Brain microvascular endothelial cell (primary cell): ENCODE results near the gene ANGPTL4.

Experiments
- DNase-seq: peaks from one replicate; pipeline ENCODE4 v3.0.0-alpha.2; 2020
- H3K27ac ChIP-seq: fragments of 250-450 bp; sonication (Bioruptor Pico); 2 replicates; pipeline ENCODE4 v1.5.1; 2020; ENCODE audit warnings: mild to moderate bottlenecking, moderate library complexity
- H3K27me3 ChIP-seq: fragments of 250-450 bp; sonication (Bioruptor Pico); replicated peaks from 2 replicates; pipeline ENCODE4 v1.5.1; 2020; ENCODE audit warnings: mild to moderate bottlenecking
- H3K36me3 ChIP-seq: fragments of 250-450 bp; sonication (Bioruptor Pico); replicated peaks from 2 replicates; pipeline ENCODE4 v1.5.1; 2020; ENCODE audit warnings: mild to moderate bottlenecking
- H3K4me3 ChIP-seq: 2 replicates; pipeline ENCODE4 v1.5.1; 2011; ENCODE audit warnings: low read depth, mild to moderate bottlenecking, control low read depth, low read length, moderate library complexity
- in situ Hi-C: cut with HindIII; loops from 2 replicates; pipeline ENCODE4 v1.10.0; 2017; ENCODE audit warnings: low sequenced_read_pairs, low pct_ligation_motif_present
- TF ChIP-seq, protein P1 (sequence below): IDR thresholded peaks from 2 replicates; pipeline ENCODE4 v1.5.1; 2011; ENCODE audit warnings: low read depth, mild to moderate bottlenecking, moderate library complexity, low read length, control low read depth, inconsistent platforms; ENCODE audit errors: missing control alignments

Gene ANGPTL4

DNA sequence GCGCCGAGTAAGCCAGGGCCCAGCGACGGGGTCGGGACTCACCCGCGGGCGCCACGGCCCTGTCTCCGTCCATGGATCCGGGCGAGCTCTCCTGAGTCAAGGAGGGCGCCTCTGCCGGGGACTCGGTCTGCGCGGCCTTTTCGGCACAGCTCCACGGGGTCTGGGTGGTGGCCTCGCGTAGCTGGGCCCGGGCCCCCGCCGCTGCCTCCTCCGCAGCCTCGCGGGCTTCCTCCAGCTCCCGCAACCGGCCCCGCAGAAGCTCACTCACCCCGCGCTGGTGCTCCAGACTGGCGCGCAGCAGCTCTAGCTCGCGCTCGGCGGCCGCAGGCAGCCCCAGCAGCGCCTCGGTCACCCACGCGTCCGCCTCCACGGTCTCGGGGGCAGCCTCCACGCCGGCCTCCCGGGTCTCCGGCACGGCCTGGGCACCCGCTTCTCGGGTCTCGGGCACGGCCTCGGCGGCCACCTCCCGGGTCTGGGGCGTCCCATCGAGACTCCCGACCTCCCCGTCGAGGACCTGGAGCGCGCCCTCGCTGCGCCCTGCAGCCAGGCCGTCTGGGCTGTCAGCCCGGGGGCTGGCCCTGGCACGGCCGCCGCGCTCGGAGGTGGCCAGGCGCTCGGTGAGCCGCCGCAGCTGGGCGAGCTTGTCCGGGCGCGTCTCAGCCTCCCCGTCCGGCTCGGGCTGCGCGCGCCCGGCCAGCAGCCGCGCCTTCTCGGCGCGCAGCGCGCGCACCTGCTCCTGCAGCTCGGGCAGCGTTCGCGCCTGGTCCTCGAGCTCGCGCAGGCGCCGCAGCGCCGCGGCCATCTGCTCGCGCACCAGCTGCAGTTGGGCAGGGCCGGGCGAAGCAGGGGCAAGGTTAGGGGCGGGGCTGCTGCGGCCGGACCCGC is 29.3 kb upstream of the ANGPTL4 start:
- DNase-seq = no peak
- TF ChIP-seq, protein P1, sequence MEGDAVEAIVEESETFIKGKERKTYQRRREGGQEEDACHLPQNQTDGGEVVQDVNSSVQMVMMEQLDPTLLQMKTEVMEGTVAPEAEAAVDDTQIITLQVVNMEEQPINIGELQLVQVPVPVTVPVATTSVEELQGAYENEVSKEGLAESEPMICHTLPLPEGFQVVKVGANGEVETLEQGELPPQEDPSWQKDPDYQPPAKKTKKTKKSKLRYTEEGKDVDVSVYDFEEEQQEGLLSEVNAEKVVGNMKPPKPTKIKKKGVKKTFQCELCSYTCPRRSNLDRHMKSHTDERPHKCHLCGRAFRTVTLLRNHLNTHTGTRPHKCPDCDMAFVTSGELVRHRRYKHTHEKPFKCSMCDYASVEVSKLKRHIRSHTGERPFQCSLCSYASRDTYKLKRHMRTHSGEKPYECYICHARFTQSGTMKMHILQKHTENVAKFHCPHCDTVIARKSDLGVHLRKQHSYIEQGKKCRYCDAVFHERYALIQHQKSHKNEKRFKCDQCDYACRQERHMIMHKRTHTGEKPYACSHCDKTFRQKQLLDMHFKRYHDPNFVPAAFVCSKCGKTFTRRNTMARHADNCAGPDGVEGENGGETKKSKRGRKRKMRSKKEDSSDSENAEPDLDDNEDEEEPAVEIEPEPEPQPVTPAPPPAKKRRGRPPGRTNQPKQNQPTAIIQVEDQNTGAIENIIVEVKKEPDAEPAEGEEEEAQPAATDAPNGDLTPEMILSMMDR = no peak
- H3K27ac ChIP-seq = no peak overlapping the region
- in situ Hi-C loops = no loop called here
- H3K27me3 ChIP-seq = peaks cover 8% of the 10 kb centered on the region
- H3K36me3 ChIP-seq = no peaks in the 10 kb centered on the region
- peak overlapping the region; percentile 33 for H3K4me3 ChIP-seq

DNA sequence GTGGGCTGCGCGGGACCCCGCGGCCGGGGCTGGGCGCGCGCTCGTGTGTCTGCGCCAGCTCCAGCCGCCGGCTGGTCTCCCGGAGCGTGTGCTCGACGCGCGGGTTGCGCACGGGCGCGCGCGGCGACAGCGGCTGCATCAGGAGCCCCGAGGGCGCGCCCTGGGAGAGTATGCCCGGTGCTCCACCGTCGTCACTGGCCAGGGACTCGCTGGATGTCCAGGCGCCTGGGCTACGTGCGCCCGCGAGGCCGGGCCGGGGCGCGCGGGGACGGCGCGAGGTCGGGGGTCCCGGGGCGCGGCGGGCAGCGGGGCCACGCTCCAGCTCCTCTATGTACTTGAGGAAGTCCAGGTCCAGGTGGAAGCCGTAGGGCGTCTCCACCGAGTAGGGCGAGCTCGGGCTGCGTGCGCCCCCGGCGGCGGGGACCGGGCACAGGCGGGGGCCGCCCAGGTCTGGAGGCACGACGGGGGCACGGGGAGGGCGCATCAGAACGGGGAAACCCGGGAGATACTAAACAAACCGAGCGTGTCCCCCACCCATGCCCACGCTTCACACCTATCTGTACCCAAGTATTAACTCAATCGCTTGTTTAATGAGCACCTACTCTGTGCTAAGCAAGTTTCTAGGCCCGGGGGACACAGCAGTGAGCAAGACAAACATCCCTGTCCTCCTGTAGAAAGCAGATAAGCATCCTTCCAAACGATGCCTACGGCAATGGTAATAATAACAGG is 28.4 kb upstream of the ANGPTL4 start:
- no peak overlapping the region for H3K27ac ChIP-seq
- TF ChIP-seq, protein P1 = no peak
- H3K27me3 ChIP-seq = peaks cover 8% of the 10 kb centered on the region
- no peak overlapping the region for H3K4me3 ChIP-seq
- in situ Hi-C loops = no loop called here
- DNase-seq = no peak
- no peaks in the 10 kb centered on the region for H3K36me3 ChIP-seq

DNA sequence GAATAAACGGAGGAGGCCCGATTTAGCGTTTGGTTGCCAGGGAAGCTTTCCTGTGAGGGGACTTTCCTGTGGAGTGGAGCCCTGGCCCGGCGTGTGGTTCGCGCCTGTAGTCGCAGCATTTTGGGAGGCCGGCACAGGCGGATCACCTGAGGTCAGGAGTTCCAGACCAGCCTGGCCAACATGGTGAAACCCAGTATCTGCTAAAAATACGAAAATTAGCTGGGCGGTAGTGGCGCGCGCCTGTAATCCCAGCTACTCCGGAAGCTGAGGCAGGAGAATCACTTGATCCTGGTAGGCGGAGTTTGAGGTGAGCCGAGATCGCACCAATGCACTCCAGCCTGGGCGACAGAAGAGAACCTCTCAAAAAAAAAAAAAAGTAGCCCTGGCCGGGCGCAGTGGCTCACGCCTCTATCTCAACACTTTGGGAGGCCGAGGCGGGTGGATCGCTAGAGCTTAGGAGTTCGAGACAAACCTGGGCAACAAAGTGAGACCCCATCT is 27.8 kb upstream of the ANGPTL4 start:
- Histone ChIP-seq H3K4me3 (no peak overlapping the region), H3K27ac (no peak overlapping the region), H3K36me3 (no peaks in the 10 kb centered on the region), H3K27me3 (peaks cover 8% of the 10 kb centered on the region)
- TF ChIP-seq, protein P1 = no peak
- in situ Hi-C loops = no loop called here
- DNase-seq = no peak

DNA sequence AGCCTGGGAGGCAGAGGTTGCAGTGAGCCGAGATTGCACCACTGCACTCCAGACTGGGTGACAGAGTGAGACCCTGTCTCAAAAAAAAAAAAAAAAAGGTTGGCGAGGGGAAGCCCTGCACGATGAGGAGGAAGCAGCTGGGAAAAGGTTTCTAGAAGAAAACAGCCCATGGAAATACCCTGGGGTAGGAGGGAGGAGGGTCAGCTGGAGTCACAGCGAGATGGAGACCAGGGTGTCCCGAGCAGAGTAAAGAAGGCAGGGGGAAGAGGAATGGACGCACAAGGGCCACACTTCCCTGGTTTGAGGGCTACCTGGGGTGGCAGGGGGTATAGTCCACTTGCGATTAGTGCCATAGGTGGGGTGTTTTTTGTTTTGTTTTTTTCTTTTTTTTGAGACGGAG is 27.3 kb upstream of the ANGPTL4 start:
- Histone ChIP-seq H3K27ac (no peak overlapping the region), H3K4me3 (no peak overlapping the region), H3K36me3 (no peaks in the 10 kb centered on the region), H3K27me3 (peaks cover 8% of the 10 kb centered on the region)
- no peak for DNase-seq
- in situ Hi-C loops = no loop called here
- TF ChIP-seq, protein P1 = no peak

DNA sequence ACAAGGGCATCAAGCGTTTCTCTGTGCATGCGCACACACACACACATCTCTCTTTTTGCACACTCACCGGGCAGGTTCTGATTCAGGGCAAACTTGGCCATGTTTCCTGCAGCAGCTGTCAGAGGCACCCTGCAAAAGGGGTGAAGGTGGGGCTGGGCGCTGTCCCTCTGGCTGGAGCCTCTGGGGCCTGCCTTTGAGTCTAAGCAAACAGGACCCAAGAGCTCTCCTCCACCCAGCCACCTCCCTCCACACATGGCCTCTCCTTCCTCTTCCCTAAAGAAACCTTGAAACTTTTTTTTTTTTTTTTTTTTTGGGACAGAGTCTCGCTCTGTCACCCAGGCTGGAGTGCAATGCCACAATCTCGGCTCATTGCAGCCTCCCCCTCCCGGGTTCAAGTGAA is 26.2 kb upstream of the ANGPTL4 start:
- no peak for DNase-seq
- in situ Hi-C loops = no loop called here
- H3K4me3 ChIP-seq = no peak overlapping the region
- H3K27ac ChIP-seq = no peak overlapping the region
- TF ChIP-seq, protein P1 = no peak
- H3K27me3 ChIP-seq = peaks cover 8% of the 10 kb centered on the region
- H3K36me3 ChIP-seq = no peaks in the 10 kb centered on the region
